HFFc6 (cell line): Measurements from ENCODE around the gene SLC39A11. TPM values are rescaled to one million over a fixed set of nuclear protein-coding genes. Genes with fewer than 3 reads are reported as not detected.

ENCODE experiments used
- DNase-seq: peaks from one replicate; pipeline ENCODE4 v3.0.0-alpha.2; 2018
- H3K27ac Mint-ChIP-seq: 2 replicates; pipeline ENCODE4 v1.8.0; 2020; ENCODE audit warnings: mild to moderate bottlenecking, mixed read lengths
- H3K27me3 Mint-ChIP-seq: 2 replicates; pipeline ENCODE4 v1.8.0; 2021; ENCODE audit warnings: mild to moderate bottlenecking, moderate library complexity, mixed read lengths; ENCODE audit not compliant: insufficient read depth
- H3K36me3 Mint-ChIP-seq: 2 replicates; pipeline ENCODE4 v1.8.0; 2021; ENCODE audit warnings: low read depth, mixed read lengths
- H3K4me1 Mint-ChIP-seq: 2 replicates; pipeline ENCODE4 v1.8.0; 2020; ENCODE audit warnings: low read depth, mixed read lengths
- H3K4me3 Mint-ChIP-seq: 2 replicates; pipeline ENCODE4 v1.8.0; 2020; ENCODE audit warnings: mild to moderate bottlenecking, moderate library complexity, mixed read lengths
- H3K9me3 Mint-ChIP-seq: 2 replicates; pipeline ENCODE4 v1.8.0; 2020; ENCODE audit warnings: mild to moderate bottlenecking, mixed read lengths
- CTCF ChIP-seq: fragments of 200-600 bp; sonication (generic); IDR thresholded peaks from 2 replicates; pipeline ENCODE4 v1.5.0; 2021; ENCODE audit warnings: antibody characterized with exemption, mild to moderate bottlenecking
- total RNA-seq, 6 experiments: library from RNA; stranded (reverse); fragmentation: NEBNext Ultra II Directional; extraction: Animal tissue kit (Norgen Biotek cat#: 25700); gene quantifications; 2 replicates in 1 of 6; 3 replicates in 5 of 6; pipeline ENCODE4 v1.2.3, GENCODE V29; 2021

Gene SLC39A11
- total RNA-seq, 6 experiments from 2014 or later: 29.7 to 40.6 (median 34.9) TPM

GRCh38 chr17:72921347-72922054 lies 171.0 kb downstream of the SLC39A11 start:
- peaks cover 19% of the 10 kb centered on the region for H3K4me1 Mint-ChIP-seq
- no peaks in the 10 kb centered on the region for H3K27me3 Mint-ChIP-seq
- no peak overlapping the region for H3K4me3 Mint-ChIP-seq
- no peak for DNase-seq
- TF ChIP-seq CTCF: no peak
- peaks cover 6% of the 10 kb centered on the region for H3K9me3 Mint-ChIP-seq
- H3K27ac Mint-ChIP-seq: no peak overlapping the region
- H3K36me3 Mint-ChIP-seq: peaks cover 22% of the 10 kb centered on the region

GRCh38 chr17:72920513-72920912 lies 172.0 kb downstream of the SLC39A11 start:
- no peak for TF ChIP-seq CTCF
- no peak overlapping the region for H3K27ac Mint-ChIP-seq
- peaks cover 6% of the 10 kb centered on the region for H3K9me3 Mint-ChIP-seq
- H3K27me3 Mint-ChIP-seq: no peaks in the 10 kb centered on the region
- H3K36me3 Mint-ChIP-seq: peaks cover 23% of the 10 kb centered on the region
- H3K4me3 Mint-ChIP-seq: no peak overlapping the region
- H3K4me1 Mint-ChIP-seq: peaks cover 9% of the 10 kb centered on the region
- DNase-seq: no peak

- no peak for DNase-seq
- H3K27me3 Mint-ChIP-seq: peaks cover 2% of the 10 kb centered on the region; the same call in 1 of the 2 replicates
- H3K27ac Mint-ChIP-seq: no peak overlapping the region
- H3K4me1 Mint-ChIP-seq: peaks cover 19% of the 10 kb centered on the region
- TF ChIP-seq CTCF: no peak
- no peak overlapping the region for H3K4me3 Mint-ChIP-seq
- peaks cover 6% of the 10 kb centered on the region for H3K9me3 Mint-ChIP-seq
- H3K36me3 Mint-ChIP-seq: peaks cover 20% of the 10 kb centered on the region
These were observed 175.5 kb downstream of the SLC39A11 start for GRCh38 chr17:72916991-72917390.

- TF ChIP-seq CTCF: no peak
- H3K27ac Mint-ChIP-seq: no peak overlapping the region
- no peak overlapping the region for H3K4me3 Mint-ChIP-seq
- H3K27me3 Mint-ChIP-seq: peaks cover 2% of the 10 kb centered on the region
- DNase-seq: no peak
- H3K9me3 Mint-ChIP-seq: peaks cover 6% of the 10 kb centered on the region
- peaks cover 19% of the 10 kb centered on the region for H3K4me1 Mint-ChIP-seq
- H3K36me3 Mint-ChIP-seq: peaks cover 24% of the 10 kb centered on the region
These were observed 176.8 kb downstream of the SLC39A11 start for GRCh38 chr17:72915625-72916081.

GRCh38 chr17:72913142-72913682 lies 179.3 kb downstream of the SLC39A11 start:
- Mint-ChIP-seq H3K27me3 (peaks cover 2% of the 10 kb centered on the region), H3K4me3 (no peak overlapping the region), H3K27ac (no peak overlapping the region), H3K9me3 (peaks cover 6% of the 10 kb centered on the region), H3K36me3 (peaks cover 23% of the 10 kb centered on the region), H3K4me1 (peaks cover 19% of the 10 kb centered on the region)
- DNase-seq: no peak
- TF ChIP-seq CTCF: no peak
